ENCODE data around the gene TFPT.
A peak's percentile ranks its signal among the peaks of the same experiment; 100 is the strongest.
"Not testable (repeated sequence)": the region's sequence is repeated elsewhere in the genome, so short reads cannot be mapped to it uniquely, and the experiment has no call there.

The TFPT gene

GRCh38 chr19:54124393-54124792 is 8.9 kb upstream of the TFPT start:
- no peak for DNase-seq (ENCODE audit: low read depth)

- no peak for DNase-seq (ENCODE audit: low read depth)
Observed at GRCh38 chr19:54123682-54124081, 8.2 kb upstream of the TFPT start.

DNA sequence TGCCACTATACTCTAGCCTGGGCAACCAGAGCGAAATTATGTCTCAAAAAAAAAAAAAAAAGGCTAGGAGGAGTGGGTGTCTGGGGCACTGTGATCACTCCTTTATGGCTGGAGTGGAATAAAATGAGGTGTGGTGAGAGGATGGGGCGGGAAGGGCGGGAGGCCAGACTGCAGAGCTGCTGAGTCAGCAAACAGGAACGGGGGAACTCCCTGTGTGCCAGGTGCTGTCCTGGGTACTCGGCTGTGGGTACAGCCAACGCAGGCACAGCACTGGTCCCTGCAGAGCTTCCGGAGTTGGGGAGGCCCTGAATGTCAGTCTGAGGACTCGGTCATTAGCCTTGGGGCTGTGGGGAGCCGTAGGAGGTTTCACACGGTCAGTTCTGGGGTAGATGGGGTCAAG is 5.8 kb upstream of the TFPT start:
- DNase-seq (ENCODE audit: low read depth) = no peak

DNA sequence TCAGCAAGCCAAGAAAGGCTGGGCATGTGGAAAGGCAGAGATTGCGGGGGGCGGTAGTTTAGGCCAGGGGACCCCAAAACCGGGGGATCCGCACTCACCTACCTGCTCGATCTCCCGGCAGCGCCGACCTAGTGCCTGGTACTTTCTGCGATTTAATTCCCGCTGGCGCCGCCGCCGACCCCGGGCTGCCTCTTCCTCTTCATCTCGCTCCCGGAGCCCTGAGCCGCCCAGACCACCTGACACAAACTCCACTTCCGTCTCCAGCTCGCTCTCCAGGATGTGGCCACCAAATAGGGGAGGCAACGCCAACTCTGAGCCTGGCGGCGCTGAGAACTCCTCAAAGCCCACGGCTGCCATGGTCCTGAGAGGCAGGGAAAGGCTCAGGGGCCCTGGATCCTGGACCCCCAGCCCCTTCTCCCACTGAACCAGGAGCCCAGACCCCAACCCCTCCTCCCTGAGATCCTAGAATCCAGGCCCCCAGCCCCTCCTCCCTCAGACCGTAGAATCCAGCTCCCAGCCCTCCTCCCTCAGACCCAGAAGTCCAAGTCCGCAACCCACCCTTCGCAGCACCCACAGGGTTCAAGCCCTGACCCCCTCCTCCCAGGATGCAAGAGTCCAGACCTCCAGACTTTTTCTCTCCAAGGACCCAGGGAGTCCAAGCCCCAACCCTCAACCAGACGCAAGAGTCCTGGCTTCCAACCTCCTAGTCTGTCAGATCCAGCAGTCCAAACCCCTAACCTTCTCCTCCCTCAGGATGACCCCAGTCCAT is 933 bp downstream of the TFPT start:
- peak; percentile 54 for DNase-seq (ENCODE audit: low read depth)

GRCh38 chr19:54109651-54110050 is 5.8 kb downstream of the TFPT start:
- no peak for DNase-seq (ENCODE audit: low read depth)

- no peak for DNase-seq (ENCODE audit: low read depth)
Observed at GRCh38 chr19:54108496-54108895, 7.0 kb downstream of the TFPT start.

GRCh38 chr19:54107876-54108490 is 7.5 kb downstream of the TFPT start:
- DNase-seq (ENCODE audit: low read depth) = no peak

- DNase-seq (ENCODE audit: low read depth) = no peak
Observed at GRCh38 chr19:54106716-54107115, 8.7 kb downstream of the TFPT start.

- no peak for DNase-seq (ENCODE audit: low read depth)
Observed at GRCh38 chr19:54105796-54106195, 9.7 kb downstream of the TFPT start.

GRCh38 chr19:54104998-54105715 is 10.3 kb downstream of the TFPT start:
- no peak for DNase-seq (ENCODE audit: low read depth)

DNA sequence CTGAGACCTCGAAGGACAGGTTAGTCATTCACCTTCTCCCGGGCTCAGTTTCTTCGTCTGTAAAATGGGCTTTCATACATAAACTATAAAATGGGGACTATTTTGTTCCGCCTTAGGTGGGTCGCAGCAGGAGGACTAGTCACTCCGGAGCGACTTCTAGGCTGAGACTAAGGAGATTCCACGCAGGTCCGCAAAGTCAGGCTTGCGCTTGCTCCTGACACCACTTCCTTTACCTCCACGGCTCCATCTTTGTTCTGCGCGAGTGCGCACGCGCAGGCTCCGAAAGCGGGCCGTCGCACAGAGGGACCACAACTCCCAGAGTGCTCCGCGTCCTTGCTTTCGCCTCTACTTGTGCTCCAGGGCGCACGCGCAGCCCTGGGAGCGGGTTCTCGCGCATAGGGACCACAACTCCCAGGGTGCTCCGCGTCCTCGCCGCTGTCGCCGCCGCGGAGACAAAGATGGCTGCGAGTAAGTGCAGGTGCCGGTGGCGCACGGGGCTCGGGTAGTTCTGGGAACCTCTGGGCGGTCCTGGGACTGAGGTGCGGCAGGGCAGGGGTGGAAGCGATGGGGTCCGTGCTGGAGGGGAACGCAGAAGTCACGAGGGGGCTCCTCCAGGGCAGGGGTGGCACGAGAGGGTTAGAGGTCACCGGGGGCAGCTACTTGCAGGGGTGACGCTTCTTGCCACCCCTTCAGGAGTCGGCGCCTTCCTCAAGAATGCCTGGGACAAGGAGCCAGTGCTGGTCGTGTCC is 12.9 kb downstream of the TFPT start, which contains the start of gene NDUFA3:
TSS of gene NDUFA3 (plus strand) at position 435 of the 749 bp plus-strand sequence. CDS start at position 459, 24 bp downstream.
- DNase-seq (ENCODE audit: low read depth) = peak; percentile 99

- no peak for DNase-seq (ENCODE audit: low read depth)
Observed at GRCh38 chr19:54100561-54100960, 14.9 kb downstream of the TFPT start, which contains the start of gene OSCAR. Gene OSCAR, minus strand, starts transcription at chr19:54100803. Its CDS starts 11 bp downstream, at chr19:54100792.

DNA sequence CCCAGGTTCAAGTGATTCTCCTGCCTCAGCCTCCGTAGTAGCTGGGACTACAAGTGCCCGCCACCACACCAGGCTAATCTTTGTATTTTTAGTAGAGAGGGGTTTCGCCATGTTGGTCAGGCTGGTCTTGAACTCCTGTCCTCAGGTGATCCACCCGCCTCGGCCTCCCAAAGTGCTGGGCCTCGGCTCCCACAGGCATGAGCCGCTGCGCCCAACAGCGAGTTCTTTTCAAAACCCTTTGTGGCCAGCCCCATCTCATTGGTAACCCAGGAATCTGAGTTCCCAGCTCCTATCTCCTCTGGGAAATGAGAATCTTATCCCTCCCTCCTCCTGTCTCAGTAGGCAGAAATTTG is 15.6 kb downstream of the TFPT start:
- DNase-seq (ENCODE audit: low read depth) = not testable (repeated sequence)

DNA sequence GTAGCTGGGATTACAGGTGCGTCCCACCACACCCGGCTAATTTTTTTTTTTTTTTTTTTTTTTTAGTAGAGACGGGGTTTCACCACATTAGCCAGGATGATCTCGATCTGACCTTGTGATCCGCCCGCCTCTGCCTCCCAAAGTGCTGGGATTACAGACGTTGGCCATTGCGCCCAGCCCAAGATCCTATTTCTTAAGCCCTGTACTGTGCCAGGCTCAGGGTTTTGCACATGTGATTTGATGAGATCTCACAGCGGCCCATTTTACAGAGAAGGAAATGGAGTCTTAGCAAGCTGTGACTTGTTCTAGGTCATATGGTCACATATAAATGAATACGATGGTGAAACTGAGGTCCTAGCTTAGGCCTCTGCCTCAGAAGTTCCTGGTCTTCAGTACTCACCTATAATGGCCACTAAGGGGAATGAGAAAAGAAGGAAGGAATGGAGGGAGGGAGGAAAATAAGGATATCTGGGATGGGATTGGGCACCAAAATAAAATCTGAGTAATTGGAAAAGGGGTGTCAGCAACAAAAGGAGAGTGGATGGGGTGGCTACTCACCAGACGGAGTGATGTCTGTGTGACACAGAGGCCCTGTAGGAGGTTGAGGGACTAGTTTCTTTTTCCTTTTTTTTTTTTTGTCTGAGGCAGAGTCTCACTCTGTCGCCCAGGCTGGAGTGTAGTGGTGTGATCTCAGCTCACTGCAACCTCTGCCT is 16.1 kb downstream of the TFPT start:
- no peak for DNase-seq (ENCODE audit: low read depth)

DNA sequence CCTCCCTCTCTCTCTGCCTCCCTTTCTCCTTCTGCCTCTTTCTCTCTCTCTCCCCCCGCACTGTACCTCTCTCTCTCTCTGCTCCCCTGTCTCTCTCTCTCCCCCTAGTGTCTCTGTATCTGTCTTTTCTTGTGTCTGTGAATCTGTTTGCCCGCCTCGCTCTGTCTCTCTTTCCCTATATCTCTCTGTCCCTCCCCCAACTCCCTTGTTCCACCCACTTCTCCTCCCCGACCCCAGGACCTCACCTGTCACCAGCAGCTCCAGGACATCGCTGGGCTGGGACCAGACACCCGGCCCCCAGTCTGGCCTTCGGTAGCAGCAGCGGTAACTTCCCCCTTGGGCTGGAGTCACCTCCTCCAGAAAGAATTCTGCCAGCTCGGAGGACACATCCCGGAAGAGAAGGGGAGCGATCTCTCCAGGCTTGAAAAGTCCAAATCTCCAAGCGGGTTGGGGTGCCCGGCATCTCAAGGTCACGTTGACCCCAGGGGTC is 18.8 kb downstream of the TFPT start:
- DNase-seq (ENCODE audit: low read depth) = no peak

DNA sequence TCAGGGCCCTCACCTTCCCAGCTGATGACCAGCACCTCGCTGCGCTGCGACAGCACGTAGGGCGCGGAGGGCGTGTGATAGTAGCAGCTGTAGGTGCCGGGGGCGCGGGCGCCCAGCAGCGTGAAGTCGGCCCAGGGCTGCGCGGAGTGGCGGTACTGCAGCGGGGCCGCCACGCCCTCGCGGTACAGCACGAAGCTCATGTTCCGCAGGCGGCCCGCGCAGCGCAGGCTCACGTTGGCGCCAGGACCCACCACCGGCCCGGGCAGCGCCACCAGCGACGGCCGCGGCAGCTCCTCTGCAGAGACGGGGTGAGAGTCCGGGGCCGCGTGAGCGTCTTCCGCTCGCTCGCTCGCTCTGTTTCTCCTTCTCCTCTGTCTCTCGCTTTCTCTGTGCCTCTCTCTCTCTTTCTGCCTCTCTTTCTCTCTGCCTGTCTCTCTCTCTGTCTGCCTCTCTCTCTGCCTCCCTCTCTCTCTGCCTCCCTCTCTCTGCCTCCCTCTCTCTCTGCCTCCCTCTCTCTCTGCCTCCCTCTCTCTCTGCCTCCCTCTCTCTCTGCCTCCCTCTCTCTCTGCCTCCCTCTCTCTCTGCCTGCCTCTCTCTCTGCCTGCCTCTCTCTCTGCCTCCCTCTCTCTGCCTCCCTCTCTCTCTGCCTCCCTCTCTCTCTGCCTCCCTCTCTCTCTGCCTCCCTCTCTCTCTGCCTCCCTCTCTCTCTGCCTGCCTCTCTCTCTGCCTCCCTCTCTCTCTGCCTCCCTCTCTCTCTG is 19.4 kb downstream of the TFPT start:
- not testable (repeated sequence) for DNase-seq (ENCODE audit: low read depth)

DNA sequence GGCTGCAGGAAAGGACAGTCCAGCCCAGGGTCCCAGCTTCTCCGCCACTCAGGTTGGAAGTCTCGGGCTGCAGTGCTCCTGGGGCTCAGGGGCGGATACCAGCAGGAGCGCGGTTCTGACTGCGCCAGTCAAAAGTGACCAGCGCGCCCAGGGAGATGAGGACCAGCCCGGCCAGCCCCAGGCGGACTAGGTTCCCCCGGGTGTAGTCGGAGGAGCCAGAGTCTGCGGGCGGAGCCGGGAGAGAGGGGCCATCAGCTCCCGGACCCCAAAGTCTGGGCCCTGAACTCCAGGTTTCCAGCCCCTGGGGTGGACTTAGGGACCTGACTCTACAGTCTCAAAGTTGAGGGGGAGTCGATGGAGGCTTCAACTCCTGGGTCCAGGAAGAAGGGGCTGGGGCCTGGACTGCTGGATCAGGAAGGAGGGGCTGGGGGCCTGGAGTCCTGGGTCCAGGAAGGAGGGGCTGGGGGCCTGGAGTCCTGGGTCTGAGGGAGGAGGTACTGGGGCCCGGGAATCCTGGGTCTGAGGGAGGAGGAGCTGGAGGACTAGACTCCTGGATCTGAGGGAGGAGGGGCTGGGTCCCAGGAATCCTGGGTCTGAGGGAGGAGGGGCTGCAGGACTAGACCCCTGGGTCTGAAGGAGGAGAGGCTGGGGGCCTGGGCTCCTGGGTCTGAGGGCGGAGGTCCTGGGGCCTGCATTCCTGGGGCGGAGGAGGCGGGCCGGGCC is 20.2 kb downstream of the TFPT start:
- no peak for DNase-seq (ENCODE audit: low read depth)

DNA sequence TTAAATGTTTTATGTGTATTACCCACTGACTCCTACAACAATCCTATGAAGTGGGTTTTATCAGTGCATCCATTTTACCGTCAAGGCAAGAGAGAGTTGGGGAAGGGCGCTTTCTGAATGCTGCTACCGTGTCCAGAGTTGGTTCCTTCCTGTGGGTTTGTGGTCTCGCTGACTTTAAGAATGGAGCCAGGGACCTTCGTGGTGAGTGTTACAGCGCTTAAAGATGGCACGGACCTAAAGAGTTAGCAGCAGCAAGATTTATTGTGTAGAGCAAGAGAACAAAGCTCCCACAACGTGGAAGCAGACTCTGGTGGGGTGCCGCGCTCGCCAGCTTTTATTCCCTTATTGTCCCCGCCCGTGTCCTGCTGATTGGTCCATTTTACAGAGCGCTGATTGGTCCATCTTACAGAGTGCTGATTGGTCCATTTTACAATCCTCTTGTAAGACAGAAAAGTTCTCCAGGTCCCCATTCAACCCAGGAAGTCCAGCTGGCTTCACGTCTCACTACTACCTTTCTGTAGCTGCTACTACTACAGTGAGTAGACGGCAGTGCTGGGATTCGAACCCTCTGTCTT is 20.9 kb downstream of the TFPT start:
- no peak for DNase-seq (ENCODE audit: low read depth)

- DNase-seq (ENCODE audit: low read depth) = no peak
Observed at GRCh38 chr19:54084410-54084809, 31.0 kb downstream of the TFPT start.

- no peak for DNase-seq (ENCODE audit: low read depth)
Observed at GRCh38 chr19:54081032-54081431, 34.4 kb downstream of the TFPT start, which contains the start of gene TARM1. Gene TARM1, minus strand, starts transcription at chr19:54081365. Its CDS starts 25 bp downstream, at chr19:54081340.

All from CMK (cell line).